IPS-18c (cell line): ENCODE results near the gene PTPN6.

ENCODE experiments used
- H3K4me3 ChIP-seq: 2 replicates; pipeline ENCODE4 v1.7.0; 2013; ENCODE audit warnings: low read depth, mild to moderate bottlenecking, low read length, moderate library complexity; ENCODE audit not compliant: insufficient read depth
- H3K9me3 ChIP-seq: one replicate; pipeline ENCODE4 v1.6.1; 2013; ENCODE audit warnings: mild to moderate bottlenecking, low read length, moderate library complexity; ENCODE audit not compliant: control insufficient read depth, insufficient read depth

Gene PTPN6

GRCh38 chr12:7006639-7007038, 55.5 kb downstream of the PTPN6 start:
- Histone ChIP-seq H3K4me3 (no peak overlapping the region), H3K9me3 (no peaks in the 10 kb centered on the region)

GRCh38 chr12:7008864-7009263, 57.7 kb downstream of the PTPN6 start:
- Histone ChIP-seq H3K4me3 (no peak overlapping the region), H3K9me3 (no peaks in the 10 kb centered on the region)

- Histone ChIP-seq H3K4me3 (no peak overlapping the region), H3K9me3 (no peaks in the 10 kb centered on the region)
Measured at GRCh38 chr12:7009512-7009911, 58.4 kb downstream of the PTPN6 start.
